ENCODE data around the gene ANKRD22.

Gene ANKRD22

GRCh38 chr10:88879534-88880281 lies 28.1 kb upstream of the ANKRD22 start, which contains the start of gene STAMBPL1:
STAMBPL1 (plus strand) TSS chr10:88880245; CDS start chr10:88901709, 21,464 bp downstream.
- no peak for DNase-seq (ENCODE audit: low read depth, low spot score)

DNA sequence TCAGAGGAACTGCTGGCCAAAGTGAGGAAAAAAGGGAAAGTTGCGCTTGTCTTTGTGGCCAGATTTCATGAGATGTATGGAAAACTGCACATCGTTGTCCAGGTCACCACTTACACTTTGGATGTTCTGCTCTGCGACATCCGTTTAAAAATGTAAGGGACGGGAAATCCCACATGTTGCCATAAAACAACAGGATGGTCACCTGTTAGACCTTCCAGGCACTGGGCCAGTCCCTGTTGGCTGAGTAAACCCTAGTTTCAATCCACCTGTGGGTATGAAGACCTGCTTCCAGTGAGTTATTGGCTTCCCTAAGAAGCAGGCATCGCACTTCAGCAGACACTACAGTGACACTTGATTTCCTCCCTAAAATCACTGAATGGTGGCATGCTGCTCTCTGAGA lies 25.7 kb upstream of the ANKRD22 start:
- DNase-seq (ENCODE audit: low read depth, low spot score): no peak

- no peak for DNase-seq (ENCODE audit: low read depth, low spot score)
Observed at GRCh38 chr10:88875081-88875480, 23.4 kb upstream of the ANKRD22 start.

GRCh38 chr10:88874281-88874680 lies 22.6 kb upstream of the ANKRD22 start:
- DNase-seq (ENCODE audit: low read depth, low spot score): no peak

DNA sequence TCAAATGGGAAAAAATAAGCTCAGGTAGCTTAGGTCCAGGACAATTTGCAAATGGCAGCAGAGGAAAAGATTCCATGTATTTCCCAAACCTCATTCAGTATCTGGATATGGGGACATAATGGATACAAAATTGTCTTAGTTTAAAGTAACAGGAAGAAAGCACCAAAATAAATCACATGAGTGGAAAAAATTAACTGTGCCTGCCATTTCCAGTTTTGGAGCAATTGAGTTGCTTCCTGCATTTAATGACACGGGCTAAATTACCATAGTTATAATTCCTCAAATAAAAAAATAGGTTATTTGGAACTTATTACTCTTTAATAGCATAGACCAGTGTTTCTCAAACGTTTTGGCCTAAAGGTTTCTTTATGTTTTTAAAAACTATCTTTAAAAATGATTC lies 22.1 kb upstream of the ANKRD22 start:
- DNase-seq (ENCODE audit: low read depth, low spot score): no peak

DNA sequence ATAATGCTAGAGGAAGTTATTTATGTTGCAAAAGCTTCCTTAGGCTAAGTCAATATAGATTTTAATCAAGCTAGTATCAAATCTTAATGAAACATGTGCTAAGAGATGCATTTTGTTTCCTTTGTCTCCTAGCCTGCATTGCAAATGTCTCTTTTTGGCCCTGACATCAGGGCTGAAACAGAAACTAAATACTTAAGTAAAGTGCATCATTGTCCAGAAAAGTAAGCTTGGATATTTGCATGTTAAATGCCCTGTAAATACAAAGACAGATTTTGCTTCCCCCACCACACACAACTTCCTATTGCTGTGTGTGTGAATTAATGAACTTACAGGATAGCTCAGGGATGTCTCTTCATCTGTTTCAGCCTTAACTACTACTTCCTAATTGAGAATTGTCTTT lies 18.4 kb upstream of the ANKRD22 start:
- DNase-seq (ENCODE audit: low read depth, low spot score): no peak

DNA sequence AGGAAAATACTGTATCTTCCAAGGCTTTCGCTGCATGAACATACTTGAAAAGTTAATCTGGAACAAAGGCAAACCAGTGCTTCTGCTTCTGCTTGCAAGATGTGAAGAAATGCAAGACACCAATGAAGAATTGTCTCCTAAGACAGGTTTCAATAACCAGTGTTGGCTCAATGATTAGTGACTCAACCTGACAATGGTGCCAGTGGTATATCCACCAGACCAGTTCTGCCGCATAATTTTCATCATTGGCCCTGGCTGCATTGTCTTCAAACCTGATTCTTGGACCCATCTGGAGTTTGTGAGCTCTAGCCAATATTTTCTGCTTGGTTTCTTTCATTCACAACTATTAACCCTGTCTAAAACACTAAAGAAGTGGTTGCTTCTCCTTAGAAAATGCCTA lies 14.8 kb upstream of the ANKRD22 start:
- DNase-seq (ENCODE audit: low read depth, low spot score): no peak

DNA sequence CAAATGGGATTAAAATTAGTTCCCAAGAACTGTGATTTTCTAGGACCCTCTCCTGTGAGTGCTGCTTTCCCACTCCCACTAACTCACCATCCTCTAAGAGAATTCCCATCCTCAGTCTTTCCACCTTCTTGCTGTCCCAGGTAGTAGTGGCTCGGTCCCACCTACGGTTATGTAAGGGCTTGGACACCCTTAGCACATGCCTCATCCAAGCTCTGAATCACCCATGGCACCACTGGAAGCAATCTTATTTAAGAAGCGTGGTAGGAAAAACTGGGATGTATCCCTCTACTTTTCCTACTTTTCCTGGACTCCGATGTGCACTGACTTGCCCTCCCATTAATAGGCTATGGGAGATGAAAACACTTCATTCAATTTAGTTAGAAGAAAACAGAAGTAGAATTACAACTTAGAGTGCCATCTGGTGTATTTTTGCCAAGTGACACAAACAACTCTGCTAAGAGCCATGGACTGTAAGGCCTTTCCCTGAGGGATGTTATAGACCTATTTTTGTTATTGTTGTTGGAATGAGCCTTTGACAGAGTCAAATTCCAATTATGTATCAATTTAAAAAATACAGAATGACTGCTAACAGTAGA lies 13.7 kb upstream of the ANKRD22 start:
- no peak for DNase-seq (ENCODE audit: low read depth, low spot score)

DNA sequence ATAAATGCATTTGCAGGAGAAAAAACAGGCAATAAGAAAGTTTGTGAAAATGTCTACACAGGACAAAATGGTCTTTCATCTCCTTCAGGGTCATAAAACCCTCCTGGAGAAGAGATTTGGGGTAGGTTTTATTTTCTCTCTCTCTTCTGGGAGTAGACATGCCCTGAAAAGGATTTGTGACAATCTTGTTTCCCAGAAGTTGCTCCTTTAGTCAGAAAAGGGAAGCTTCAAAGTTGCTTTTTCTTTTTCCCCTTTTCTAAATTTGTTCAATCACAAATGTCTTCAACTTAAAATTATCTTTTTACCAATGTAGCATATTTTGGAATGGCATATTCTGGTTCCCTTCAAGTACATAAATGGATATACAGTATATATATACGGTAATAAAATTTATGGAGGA lies 9.4 kb upstream of the ANKRD22 start:
- no peak for DNase-seq (ENCODE audit: low read depth, low spot score)

DNA sequence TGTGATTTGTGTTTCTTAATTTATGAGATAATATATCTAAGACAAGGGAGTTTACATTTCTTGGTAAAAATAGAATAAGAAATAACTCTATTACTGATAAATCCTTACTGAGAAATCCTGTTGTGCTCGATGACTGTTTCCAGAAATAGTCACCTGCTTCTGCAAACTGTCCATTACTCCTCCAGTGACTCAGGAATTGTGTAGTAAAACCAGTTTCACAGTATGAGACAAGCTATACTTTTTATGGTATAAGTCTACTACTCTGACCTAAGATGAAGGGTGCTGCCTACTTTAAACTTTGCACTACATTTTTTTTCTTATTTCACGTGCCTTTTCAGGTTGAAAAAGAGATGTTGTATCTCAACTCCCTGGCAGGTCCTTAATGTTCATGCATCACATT lies 6.8 kb upstream of the ANKRD22 start:
- DNase-seq (ENCODE audit: low read depth, low spot score): no peak

GRCh38 chr10:88857831-88858230 lies 6.2 kb upstream of the ANKRD22 start:
- DNase-seq (ENCODE audit: low read depth, low spot score): no peak

- DNase-seq (ENCODE audit: low read depth, low spot score): no peak
Observed at GRCh38 chr10:88854684-88855083, 3.0 kb upstream of the ANKRD22 start.

GRCh38 chr10:88853155-88853881 lies 1.7 kb upstream of the ANKRD22 start:
- no peak for DNase-seq (ENCODE audit: low read depth, low spot score)

DNA sequence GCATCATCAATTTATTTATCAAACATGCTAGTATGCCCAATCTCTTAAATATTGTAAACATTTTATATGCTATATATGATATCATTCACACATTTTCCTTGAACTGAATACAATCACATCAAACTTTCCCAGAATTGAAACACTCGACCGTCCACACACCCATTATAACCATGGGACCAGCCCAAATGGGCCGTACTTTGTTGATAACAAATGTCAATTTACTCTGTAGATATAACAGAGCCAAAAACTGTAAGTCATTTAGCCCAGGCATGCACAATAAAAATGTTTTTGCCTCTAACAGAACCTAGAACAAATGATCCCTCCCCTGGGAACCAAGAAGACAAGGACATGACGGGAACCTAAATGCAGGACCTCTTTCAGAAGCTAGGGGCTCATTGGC lies 683 bp upstream of the ANKRD22 start:
- no peak for DNase-seq (ENCODE audit: low read depth, low spot score)

DNA sequence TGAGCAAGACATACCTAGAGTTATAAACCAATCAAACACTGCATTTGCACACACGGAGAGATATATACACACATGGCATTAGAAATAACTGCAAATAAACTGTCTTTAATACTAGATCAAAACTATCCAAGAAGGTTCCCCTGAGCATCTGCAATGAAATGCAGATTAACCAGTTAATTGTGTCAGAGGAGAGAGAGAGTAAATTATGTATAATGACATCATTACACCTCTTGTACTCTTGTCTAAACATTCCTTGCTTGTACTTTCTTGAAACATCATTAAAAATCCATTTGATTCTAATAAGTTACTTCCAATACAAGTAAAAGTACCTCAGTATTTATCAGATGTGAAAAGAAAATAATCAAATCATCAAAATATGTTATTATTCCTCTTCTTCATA lies 932 bp downstream of the ANKRD22 start:
- no peak for DNase-seq (ENCODE audit: low read depth, low spot score)

DNA sequence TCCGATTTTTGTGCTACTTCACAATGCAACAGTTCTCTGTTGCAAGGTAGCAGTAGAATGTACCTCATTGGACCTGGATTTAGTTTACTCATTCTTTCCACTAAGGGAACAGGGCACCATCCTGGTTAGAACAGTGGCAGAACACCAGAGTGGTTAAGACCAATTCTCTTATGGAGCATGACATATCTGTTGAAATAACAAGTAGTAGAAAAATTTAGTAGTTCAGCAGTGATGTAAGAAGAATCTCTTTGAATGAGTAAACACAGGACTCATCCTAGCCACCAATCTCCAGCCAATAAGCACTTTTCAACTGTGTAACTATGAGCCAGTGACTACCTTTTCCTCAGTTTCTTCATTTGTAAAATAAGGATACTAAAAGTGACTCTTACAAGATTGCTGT lies 2.4 kb downstream of the ANKRD22 start:
- DNase-seq (ENCODE audit: low read depth, low spot score): no peak

- peak; percentile 42 for DNase-seq (ENCODE audit: low read depth, low spot score)
Observed at GRCh38 chr10:88848499-88848898, 3.1 kb downstream of the ANKRD22 start.

DNA sequence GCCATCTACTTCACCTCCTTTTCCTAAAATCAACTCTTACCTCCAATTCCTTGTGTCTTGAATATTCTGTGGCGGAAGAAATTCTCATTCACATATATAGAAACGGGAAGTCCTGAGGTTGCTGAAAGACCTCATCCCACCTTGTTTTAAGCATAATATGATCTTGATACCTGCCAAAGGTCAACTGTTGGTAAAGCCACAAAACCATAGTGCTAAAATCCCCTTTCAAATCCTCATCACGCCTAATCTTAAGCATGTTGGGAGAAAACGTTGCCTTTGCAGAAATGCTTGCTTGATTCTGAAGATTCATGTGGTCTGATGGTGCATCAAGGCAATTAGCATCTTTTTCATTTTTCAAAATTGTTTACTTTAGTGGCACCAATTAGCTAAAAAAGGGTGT lies 8.5 kb downstream of the ANKRD22 start:
- DNase-seq (ENCODE audit: low read depth, low spot score): no peak

DNA sequence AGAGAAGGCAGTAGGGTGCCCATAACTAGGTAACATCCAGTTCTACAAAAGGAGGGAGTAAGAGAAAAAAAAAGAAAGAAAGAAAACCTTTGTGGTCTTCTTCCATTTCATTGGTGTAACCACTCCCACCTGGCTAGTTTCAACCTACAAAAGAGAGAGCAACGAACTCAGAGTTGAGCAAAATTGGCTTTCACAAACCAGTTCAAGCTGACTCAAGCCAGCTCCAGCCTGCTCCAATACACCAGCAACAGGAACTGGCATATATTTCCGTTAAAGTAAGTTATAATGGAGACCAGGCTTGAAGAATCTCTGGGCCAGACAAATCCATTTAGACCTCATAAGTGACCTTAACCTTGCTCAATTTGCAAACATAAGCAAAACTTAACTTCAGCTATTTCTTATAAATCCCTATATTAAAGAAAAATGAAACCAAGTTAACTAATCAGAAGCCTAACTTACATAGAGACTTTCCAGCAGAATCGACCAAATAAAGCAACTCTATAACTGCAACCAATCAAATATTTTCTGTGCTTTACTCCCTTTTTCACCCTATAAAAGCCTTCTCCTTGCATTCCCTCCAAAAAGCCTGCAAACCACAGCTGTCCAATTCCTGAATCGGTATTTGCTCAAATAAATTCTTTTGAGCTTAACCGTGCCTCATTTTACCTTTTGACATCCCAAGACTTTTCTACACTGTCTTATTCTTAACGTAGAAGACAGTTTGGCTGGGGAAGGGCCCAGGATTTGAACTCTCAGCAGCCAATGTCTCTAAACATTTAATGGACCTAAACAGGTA lies 10.1 kb downstream of the ANKRD22 start:
- no peak for DNase-seq (ENCODE audit: low read depth, low spot score)

DNA sequence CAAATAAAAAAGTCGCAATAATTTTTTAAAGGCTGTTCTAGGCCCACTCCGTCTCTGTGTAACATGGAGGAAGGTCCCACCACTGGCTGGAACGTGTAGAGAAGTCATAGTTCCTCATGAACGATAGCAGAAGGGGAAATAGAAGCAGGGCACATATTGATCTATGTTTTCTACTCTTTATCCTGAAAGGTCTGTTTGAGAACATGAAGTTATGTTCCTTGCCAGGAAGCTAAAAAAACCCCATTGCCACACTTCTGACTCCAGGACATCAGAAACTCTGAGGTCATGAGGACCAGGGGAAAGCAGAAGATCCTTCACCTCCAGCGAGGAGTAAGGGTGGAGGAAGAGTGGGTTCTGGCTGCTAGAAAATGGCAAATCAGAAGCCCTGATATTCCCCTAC lies 10.8 kb downstream of the ANKRD22 start:
- DNase-seq (ENCODE audit: low read depth, low spot score): no peak

- no peak for DNase-seq (ENCODE audit: low read depth, low spot score)
Observed at GRCh38 chr10:88840104-88840503, 11.5 kb downstream of the ANKRD22 start.

DNA sequence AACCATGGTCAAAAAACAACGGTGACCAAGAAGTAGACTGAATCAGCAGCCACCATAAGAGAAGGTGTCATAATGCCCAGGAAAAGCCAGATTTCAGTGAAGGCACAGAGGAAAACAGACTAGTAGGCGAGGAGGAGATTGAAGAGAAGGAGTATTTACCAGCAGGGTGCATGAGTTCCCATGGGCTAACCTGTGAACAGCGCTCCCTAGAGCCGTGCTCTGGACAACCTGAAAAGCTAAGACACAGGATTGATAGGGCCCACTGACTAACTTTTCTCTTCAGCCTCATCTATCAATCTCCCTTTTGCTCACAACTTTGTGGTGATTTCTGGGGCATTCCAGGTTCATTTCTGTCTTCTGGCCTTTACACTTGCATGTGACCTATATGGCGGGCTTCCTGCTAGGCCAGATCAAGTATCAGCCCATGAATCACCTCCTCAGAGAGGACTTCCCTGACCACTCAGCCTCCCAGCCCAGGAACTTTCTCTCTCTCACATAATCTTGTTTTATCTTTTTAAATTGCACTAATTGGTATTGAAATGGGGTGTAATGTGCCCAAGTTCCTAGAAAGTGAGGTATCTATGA lies 12.8 kb downstream of the ANKRD22 start:
- no peak for DNase-seq (ENCODE audit: low read depth, low spot score)
